ENCODE measurements around the gene FLG2. TPM values are rescaled to one million over a fixed set of nuclear protein-coding genes. Genes with fewer than 3 reads are reported as not detected.
"Not testable (repeated sequence)": the region's sequence is repeated elsewhere in the genome, so short reads cannot be mapped to it uniquely, and the experiment has no call there.

The FLG2 gene
- total and polyA plus RNA-seq, 5 donors from 2014 or later: not detected

- H3K4me3 ChIP-seq (ENCODE audit: low read depth, low read length): no peak overlapping the region
- H3K36me3 ChIP-seq (ENCODE audit: control insufficient read depth, insufficient read depth, low read length): no peaks in the 10 kb centered on the region
- Mint-ChIP-seq H3K9me3 (no peaks in the 10 kb centered on the region), H3K27ac (no peak overlapping the region), H3K27me3 (peaks cover 26% of the 10 kb centered on the region), H3K36me3 (no peaks in the 10 kb centered on the region), H3K4me3 (no peak overlapping the region), H3K4me1 (no peaks in the 10 kb centered on the region)
- no peak overlapping the region for H3K27ac ChIP-seq (ENCODE audit: insufficient read depth, low read length, poor library complexity, severe bottlenecking)
- no peak for ATAC-seq (ENCODE audit: low read depth in 2 of 2)
- peaks cover 20% of the 10 kb centered on the region for H3K27me3 ChIP-seq (ENCODE audit: control insufficient read depth, insufficient read depth, low read length)
- DNase-seq: no peak
- no peaks in the 10 kb centered on the region for H3K9me3 ChIP-seq (ENCODE audit: control insufficient read depth in 2 of 2, low read length in 2 of 2)
- no peaks in the 10 kb centered on the region for H3K4me1 ChIP-seq (ENCODE audit: control insufficient read depth, insufficient read depth, low read length, poor library complexity, severe bottlenecking)
Measured at GRCh38 chr1:152344438-152344837, 15.4 kb downstream of the FLG2 start.

- Histone ChIP-seq H3K27me3 (ENCODE audit: control insufficient read depth, insufficient read depth, low read length) (peaks cover 22% of the 10 kb centered on the region), H3K4me3 (ENCODE audit: low read depth, low read length) (no peak overlapping the region), H3K4me1 (ENCODE audit: control insufficient read depth, insufficient read depth, low read length, poor library complexity, severe bottlenecking) (no peaks in the 10 kb centered on the region), H3K27ac (ENCODE audit: insufficient read depth, low read length, poor library complexity, severe bottlenecking) (no peak overlapping the region), H3K9me3 (ENCODE audit: control insufficient read depth in 2 of 2, low read length in 2 of 2) (no peaks in the 10 kb centered on the region), H3K36me3 (ENCODE audit: control insufficient read depth, insufficient read depth, low read length) (no peaks in the 10 kb centered on the region)
- no peaks in the 10 kb centered on the region for H3K4me1 Mint-ChIP-seq
- no peak overlapping the region for H3K27ac Mint-ChIP-seq
- no peak overlapping the region for H3K4me3 Mint-ChIP-seq
- DNase-seq (no peak), ATAC-seq (ENCODE audit: low read depth in 2 of 2) (no peak)
- no peaks in the 10 kb centered on the region for H3K36me3 Mint-ChIP-seq
- H3K27me3 Mint-ChIP-seq: peaks cover 25% of the 10 kb centered on the region
- no peaks in the 10 kb centered on the region for H3K9me3 Mint-ChIP-seq
Measured at GRCh38 chr1:152343006-152343405, 16.8 kb downstream of the FLG2 start.

- DNase-seq (no peak), ATAC-seq (ENCODE audit: low read depth in 2 of 2) (no peak)
- H3K4me3 Mint-ChIP-seq: no peak overlapping the region
- no peak overlapping the region for H3K27ac ChIP-seq (ENCODE audit: insufficient read depth, low read length, poor library complexity, severe bottlenecking)
- peaks cover 20% of the 10 kb centered on the region for H3K27me3 ChIP-seq (ENCODE audit: control insufficient read depth, insufficient read depth, low read length)
- H3K27me3 Mint-ChIP-seq: peaks cover 25% of the 10 kb centered on the region
- no peak overlapping the region for H3K27ac Mint-ChIP-seq
- H3K9me3 Mint-ChIP-seq: no peaks in the 10 kb centered on the region
- H3K9me3 ChIP-seq (ENCODE audit: control insufficient read depth in 2 of 2, low read length in 2 of 2): no peaks in the 10 kb centered on the region
- H3K36me3 ChIP-seq (ENCODE audit: control insufficient read depth, insufficient read depth, low read length): no peaks in the 10 kb centered on the region
- no peaks in the 10 kb centered on the region for H3K4me1 ChIP-seq (ENCODE audit: control insufficient read depth, insufficient read depth, low read length, poor library complexity, severe bottlenecking)
- no peaks in the 10 kb centered on the region for H3K4me1 Mint-ChIP-seq
- no peaks in the 10 kb centered on the region for H3K36me3 Mint-ChIP-seq
- no peak overlapping the region for H3K4me3 ChIP-seq (ENCODE audit: low read depth, low read length)
Measured at GRCh38 chr1:152335399-152335798, 24.4 kb downstream of the FLG2 start.

- H3K4me1 Mint-ChIP-seq: no peaks in the 10 kb centered on the region
- Histone ChIP-seq H3K4me1 (ENCODE audit: control insufficient read depth, insufficient read depth, low read length, poor library complexity, severe bottlenecking) (no peaks in the 10 kb centered on the region), H3K27me3 (ENCODE audit: control insufficient read depth, insufficient read depth, low read length) (peaks cover 12% of the 10 kb centered on the region), H3K36me3 (ENCODE audit: control insufficient read depth, insufficient read depth, low read length) (no peaks in the 10 kb centered on the region), H3K27ac (ENCODE audit: insufficient read depth, low read length, poor library complexity, severe bottlenecking) (no peak overlapping the region), H3K4me3 (ENCODE audit: low read depth, low read length) (no peak overlapping the region), H3K9me3 (ENCODE audit: control insufficient read depth in 2 of 2, low read length in 2 of 2) (no peaks in the 10 kb centered on the region)
- ATAC-seq (ENCODE audit: low read depth in 2 of 2) (no peak), DNase-seq (no peak)
- H3K4me3 Mint-ChIP-seq: no peak overlapping the region
- H3K27ac Mint-ChIP-seq: no peak overlapping the region
- no peaks in the 10 kb centered on the region for H3K9me3 Mint-ChIP-seq
- no peaks in the 10 kb centered on the region for H3K36me3 Mint-ChIP-seq
- peaks cover 14% of the 10 kb centered on the region for H3K27me3 Mint-ChIP-seq
Measured at GRCh38 chr1:152328801-152329391, 30.9 kb downstream of the FLG2 start.

- no peaks in the 10 kb centered on the region for H3K4me1 Mint-ChIP-seq
- no peak within 1 kb of the TSS for H3K27ac ChIP-seq (ENCODE audit: insufficient read depth, low read length, poor library complexity, severe bottlenecking)
Measured at GRCh38 chr1:152325111-152325510, 34.7 kb downstream of the FLG2 start, which contains the start of gene FLG. Gene FLG (minus strand): TSS chr1:152325239. CDS start chr1:152315456, 9,783 bp downstream.

GRCh38 chr1:152313970-152314369 is 45.8 kb downstream of the FLG2 start:
- no peak overlapping the region for H3K27ac ChIP-seq (ENCODE audit: insufficient read depth, low read length, poor library complexity, severe bottlenecking)
- no peaks in the 10 kb centered on the region for H3K36me3 ChIP-seq (ENCODE audit: control insufficient read depth, insufficient read depth, low read length)
- Mint-ChIP-seq H3K27me3 (peaks cover 10% of the 10 kb centered on the region), H3K36me3 (no peaks in the 10 kb centered on the region), H3K9me3 (peaks cover 0 to 6% (median 0%) of the 10 kb centered on the region in 7 donors), H3K4me3 (no peak overlapping the region), H3K27ac (no peak overlapping the region), H3K4me1 (no peaks in the 10 kb centered on the region)
- peaks cover 15% of the 10 kb centered on the region for H3K27me3 ChIP-seq (ENCODE audit: control insufficient read depth, insufficient read depth, low read length)
- no peak for ATAC-seq (ENCODE audit: low read depth in 2 of 2)
- no peaks in the 10 kb centered on the region for H3K9me3 ChIP-seq (ENCODE audit: control insufficient read depth in 2 of 2, low read length in 2 of 2)
- H3K4me3 ChIP-seq (ENCODE audit: low read depth, low read length): no peak overlapping the region
- no peaks in the 10 kb centered on the region for H3K4me1 ChIP-seq (ENCODE audit: control insufficient read depth, insufficient read depth, low read length, poor library complexity, severe bottlenecking)
- no peak for DNase-seq

More at GRCh38 chr1:152325111-152325510, 34.7 kb downstream of the FLG2 start, which contains the start of gene FLG:
- no peak for DNase-seq
- Mint-ChIP-seq H3K4me3 (no peak within 1 kb of the TSS), H3K36me3 (no peaks in the 10 kb centered on the region), H3K9me3 (no peaks in the 10 kb centered on the region), H3K27me3 (peaks cover 8% of the 10 kb centered on the region), H3K27ac (no peak within 1 kb of the TSS)
- Histone ChIP-seq H3K36me3 (ENCODE audit: control insufficient read depth, insufficient read depth, low read length) (no peaks in the 10 kb centered on the region), H3K4me1 (ENCODE audit: control insufficient read depth, insufficient read depth, low read length, poor library complexity, severe bottlenecking) (no peaks in the 10 kb centered on the region), H3K27me3 (ENCODE audit: control insufficient read depth, insufficient read depth, low read length) (peaks cover 11% of the 10 kb centered on the region), H3K4me3 (ENCODE audit: low read depth, low read length) (no peak within 1 kb of the TSS), H3K9me3 (ENCODE audit: control insufficient read depth in 2 of 2, low read length in 2 of 2) (no peaks in the 10 kb centered on the region)
- ATAC-seq (ENCODE audit: low read depth in 2 of 2): no peak

- H3K4me3 Mint-ChIP-seq: no peak overlapping the region
- Histone ChIP-seq H3K9me3 (ENCODE audit: control insufficient read depth in 2 of 2, low read length in 2 of 2) (no peaks in the 10 kb centered on the region), H3K4me1 (ENCODE audit: control insufficient read depth, insufficient read depth, low read length, poor library complexity, severe bottlenecking) (no peaks in the 10 kb centered on the region), H3K4me3 (ENCODE audit: low read depth, low read length) (no peak overlapping the region), H3K27me3 (ENCODE audit: control insufficient read depth, insufficient read depth, low read length) (peaks cover 15% of the 10 kb centered on the region), H3K36me3 (ENCODE audit: control insufficient read depth, insufficient read depth, low read length) (no peaks in the 10 kb centered on the region), H3K27ac (ENCODE audit: insufficient read depth, low read length, poor library complexity, severe bottlenecking) (no peak overlapping the region)
- peaks cover 0 to 6% (median 0%) of the 10 kb centered on the region in 7 donors for H3K9me3 Mint-ChIP-seq
- ATAC-seq (ENCODE audit: low read depth in 2 of 2): no peak
- H3K4me1 Mint-ChIP-seq: no peaks in the 10 kb centered on the region
- H3K27ac Mint-ChIP-seq: no peak overlapping the region
- peaks cover 10% of the 10 kb centered on the region for H3K27me3 Mint-ChIP-seq
- H3K36me3 Mint-ChIP-seq: no peaks in the 10 kb centered on the region
- no peak for DNase-seq
Measured at GRCh38 chr1:152313319-152313801, 46.4 kb downstream of the FLG2 start.

GRCh38 chr1:152312169-152312568 is 47.6 kb downstream of the FLG2 start:
- not testable (repeated sequence) for H3K4me1 Mint-ChIP-seq; H3K4me3 Mint-ChIP-seq; H3K9me3 ChIP-seq (ENCODE audit: control insufficient read depth in 2 of 2, low read length in 2 of 2); H3K36me3 ChIP-seq (ENCODE audit: control insufficient read depth, insufficient read depth, low read length); H3K4me3 ChIP-seq (ENCODE audit: low read depth, low read length); ATAC-seq (ENCODE audit: low read depth in 2 of 2); H3K9me3 Mint-ChIP-seq; H3K4me1 ChIP-seq (ENCODE audit: control insufficient read depth, insufficient read depth, low read length, poor library complexity, severe bottlenecking); H3K27me3 Mint-ChIP-seq; DNase-seq; H3K27ac ChIP-seq (ENCODE audit: insufficient read depth, low read length, poor library complexity, severe bottlenecking); H3K27me3 ChIP-seq (ENCODE audit: control insufficient read depth, insufficient read depth, low read length); H3K36me3 Mint-ChIP-seq
- peak overlapping the region in 1 of 3 donors; percentile 81 for H3K27ac Mint-ChIP-seq
